LNCAP (cell line): ENCODE results near the gene NUDCD3.

ENCODE experiments used
- CTCF ChIP-seq: fragments of 450-650 bp; IDR thresholded peaks from 2 replicates; pipeline ENCODE4 v1.5.1; 2017; ENCODE audit warnings: mild to moderate bottlenecking

Gene NUDCD3

GRCh38 chr7:44490351-44491200, at the start of gene NUDCD3:
TSS of gene NUDCD3 (minus strand) at chr7:44490658. CDS start at chr7:44490600, 58 bp downstream.
- peak; percentile 27; the same call in 1 of the 2 replicates for TF ChIP-seq CTCF

DNA sequence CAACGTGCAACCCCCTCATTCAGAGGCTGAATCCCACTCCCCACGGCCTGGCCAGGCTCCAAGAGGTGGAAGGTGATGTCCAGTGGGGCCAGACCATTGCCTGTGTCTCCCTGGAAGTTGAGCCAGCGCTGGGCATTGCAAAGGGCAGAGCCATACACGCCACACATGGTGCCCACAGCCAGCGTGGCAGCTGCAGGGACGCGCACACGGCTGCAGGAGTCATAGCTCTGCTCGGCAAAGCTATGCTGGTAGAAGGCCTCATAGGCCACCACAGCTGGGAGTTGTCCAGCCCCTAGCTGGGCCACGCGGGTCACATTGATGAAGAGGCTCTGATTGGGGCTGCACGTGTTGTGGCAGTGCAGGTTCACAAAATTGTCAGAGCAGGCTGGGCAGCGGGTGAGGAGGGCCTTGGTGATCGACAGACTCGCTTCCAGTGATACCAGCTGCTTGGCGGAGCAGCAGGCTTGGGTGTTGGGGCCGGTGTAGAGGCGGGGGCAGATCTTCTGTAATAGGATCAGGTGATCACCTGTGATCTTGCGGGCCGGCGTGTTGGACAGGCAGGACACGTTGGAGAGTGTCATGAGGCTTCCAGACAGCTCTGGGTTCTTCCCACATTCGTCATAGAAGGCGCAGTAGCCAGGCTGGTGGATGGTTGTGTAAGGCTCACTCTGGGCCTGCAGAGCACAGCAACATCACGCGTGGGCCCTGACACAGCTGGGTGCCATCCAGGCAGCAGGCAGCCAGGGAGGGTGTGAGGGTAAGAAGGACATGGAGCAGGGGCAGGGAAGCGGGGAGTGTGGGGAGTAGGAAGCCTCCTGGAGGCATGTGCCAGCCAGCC, 49.4 kb upstream of the NUDCD3 start:
- TF ChIP-seq CTCF = no peak

DNA sequence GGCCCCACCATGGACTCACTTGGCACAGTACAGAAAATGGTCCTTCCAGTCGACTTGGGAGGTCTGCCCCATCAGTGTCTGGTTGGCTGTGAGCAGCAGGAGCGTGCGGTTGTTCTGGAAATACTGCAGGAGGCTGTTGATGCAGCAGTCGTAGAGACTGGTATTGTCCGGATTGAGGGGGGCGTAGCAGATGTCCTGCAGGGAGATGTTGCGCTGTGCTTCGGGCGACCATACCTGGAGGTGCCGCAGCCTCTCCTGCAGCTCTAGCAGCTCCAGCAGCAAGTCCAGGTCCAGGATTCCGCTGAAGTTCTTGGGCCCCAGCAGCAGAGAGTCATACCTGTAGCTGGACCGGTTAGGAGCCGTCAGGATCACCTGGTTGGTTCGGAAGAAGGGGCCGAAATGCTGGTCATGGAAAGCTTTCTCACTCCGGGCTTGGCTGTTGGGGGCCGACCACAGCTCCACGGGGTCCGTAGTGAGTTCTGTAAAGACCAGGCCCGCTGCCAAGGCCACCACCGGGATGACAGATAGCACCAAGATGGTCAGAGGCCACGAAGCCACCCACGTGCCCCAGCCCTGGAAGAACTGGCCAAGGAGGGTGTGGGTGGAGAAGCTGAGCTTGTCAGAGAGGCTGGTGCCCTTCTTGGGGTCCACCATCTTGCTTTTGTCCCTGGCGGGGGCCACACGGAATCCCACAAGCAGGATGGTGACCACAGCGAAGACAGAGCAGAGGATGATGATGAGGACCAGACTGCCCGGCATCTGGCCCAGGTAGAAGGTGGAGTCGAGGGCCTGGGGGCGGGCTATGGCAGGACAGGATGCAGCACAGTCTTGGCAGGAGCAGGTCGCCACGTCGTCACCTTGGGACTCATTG, 48.6 kb upstream of the NUDCD3 start:
- no peak for TF ChIP-seq CTCF

DNA sequence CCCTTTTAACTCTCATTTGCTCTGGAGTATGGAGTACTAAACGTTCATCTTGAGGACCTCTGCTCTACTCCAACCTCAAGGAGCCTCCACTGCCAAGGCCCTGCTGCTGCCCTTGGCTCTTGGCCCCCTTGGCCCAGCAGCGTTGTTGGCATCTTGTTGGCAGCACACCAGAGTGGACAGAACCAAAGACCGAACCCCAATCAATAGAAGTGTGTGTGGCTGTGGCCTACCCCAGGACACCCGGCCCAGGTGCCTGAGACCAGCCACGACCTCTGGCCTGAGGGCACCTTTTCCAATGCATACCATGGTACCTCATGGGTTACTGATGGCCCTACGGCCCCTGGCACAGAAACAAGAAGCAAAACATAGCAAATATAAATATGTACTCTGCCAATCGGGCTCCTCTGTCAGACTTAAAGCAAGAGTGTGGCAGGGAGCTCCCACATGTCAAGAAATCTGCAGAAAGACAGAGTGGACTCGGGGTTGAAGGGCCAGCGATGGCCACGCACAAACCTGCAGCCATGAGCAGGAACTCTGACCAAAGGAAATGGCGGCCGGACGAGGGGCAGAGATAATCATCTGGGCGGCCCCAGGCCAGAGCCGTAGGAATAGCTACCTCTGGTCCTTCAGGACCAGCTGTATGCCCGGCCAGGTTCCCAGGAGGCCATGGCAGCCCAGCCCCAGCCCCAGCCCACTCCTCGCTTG, 47.8 kb upstream of the NUDCD3 start:
- TF ChIP-seq CTCF = no peak

- no peak for TF ChIP-seq CTCF
Measured at GRCh38 chr7:44537442-44537841, 47.0 kb upstream of the NUDCD3 start.

GRCh38 chr7:44536090-44536489, 45.6 kb upstream of the NUDCD3 start:
- TF ChIP-seq CTCF = no peak
